ENCODE results near the gene SMIM27. TPM values are rescaled to one million over a fixed set of nuclear protein-coding genes. Genes with fewer than 3 reads are reported as not detected.

Gene SMIM27
- total RNA-seq, 1 experiment from 2014 or later = 13.6 TPM

DNA sequence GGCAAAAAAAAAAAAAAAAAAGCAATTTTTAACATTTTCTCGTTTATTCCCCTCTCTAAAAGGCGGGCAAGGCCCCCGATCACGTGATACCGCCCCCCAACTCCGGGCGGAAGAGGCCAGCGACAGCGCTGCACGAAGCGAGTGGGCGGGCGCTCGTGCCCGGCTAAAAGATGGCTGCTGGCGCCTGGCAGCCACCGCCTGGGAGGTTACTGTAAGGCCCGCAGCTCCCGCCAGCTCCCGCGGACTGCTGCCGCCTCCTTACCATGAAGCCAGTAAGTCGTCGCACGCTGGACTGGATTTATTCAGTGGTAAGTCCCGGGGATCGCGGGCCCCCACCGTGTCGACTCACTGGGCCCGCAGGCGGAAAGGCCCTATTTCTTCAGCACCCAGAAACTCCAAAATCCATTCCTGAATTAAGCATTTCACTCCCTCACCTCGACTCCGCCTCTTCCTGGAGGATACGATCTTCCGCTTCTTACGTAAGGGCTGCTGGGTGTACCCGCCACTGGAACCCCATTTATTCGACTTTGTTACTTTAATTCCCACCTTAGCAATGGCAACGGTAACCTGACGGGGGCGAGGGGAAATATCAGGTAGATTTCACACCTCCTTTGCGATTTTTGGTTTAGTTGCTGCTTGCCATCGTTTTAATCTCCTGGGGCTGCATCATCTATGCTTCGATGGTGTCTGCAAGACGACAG lies at the start of gene SMIM27, which contains the start of gene TOPORS (continued):
- peak; percentile 51; the same call in 1 of the 2 replicates for TF ChIP-seq SMAD3 (CRISPR knock-in tag; IDR thresholded peaks at IDR 0.05; ENCODE audit: borderline replicate concordance)
- peak; percentile 83 for TF ChIP-seq ETV6 (CRISPR knock-in tag; IDR thresholded peaks at IDR 0.05)
- TF ChIP-seq SMAD4 (CRISPR knock-in tag; IDR thresholded peaks at IDR 0.05) = 0 out of 2 replicates have a peak, but pooled peaks have one; percentile 40
- TF ChIP-seq ZNF317 (CRISPR knock-in tag; IDR thresholded peaks at IDR 0.05; ENCODE audit: borderline replicate concordance, low read depth) = no peak
- peak; percentile 61; the same call in 1 of the 2 replicates for TF ChIP-seq FOXP1 (CRISPR knock-in tag; IDR thresholded peaks at IDR 0.05; ENCODE audit: borderline replicate concordance)
- TF ChIP-seq FOXJ3 (CRISPR knock-in tag; IDR thresholded peaks at IDR 0.05; ENCODE audit: borderline replicate concordance) = no peak
- no peak for TF ChIP-seq MXD4 (CRISPR knock-in tag; IDR thresholded peaks at IDR 0.05; ENCODE audit: borderline replicate concordance)
- TF ChIP-seq MLX (CRISPR knock-in tag; IDR thresholded peaks at IDR 0.05) = no peak
- TF ChIP-seq, protein P1, sequence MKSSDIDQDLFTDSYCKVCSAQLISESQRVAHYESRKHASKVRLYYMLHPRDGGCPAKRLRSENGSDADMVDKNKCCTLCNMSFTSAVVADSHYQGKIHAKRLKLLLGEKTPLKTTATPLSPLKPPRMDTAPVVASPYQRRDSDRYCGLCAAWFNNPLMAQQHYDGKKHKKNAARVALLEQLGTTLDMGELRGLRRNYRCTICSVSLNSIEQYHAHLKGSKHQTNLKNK (CRISPR knock-in tag; IDR thresholded peaks at IDR 0.05) = no peak
- TF ChIP-seq, protein P2, sequence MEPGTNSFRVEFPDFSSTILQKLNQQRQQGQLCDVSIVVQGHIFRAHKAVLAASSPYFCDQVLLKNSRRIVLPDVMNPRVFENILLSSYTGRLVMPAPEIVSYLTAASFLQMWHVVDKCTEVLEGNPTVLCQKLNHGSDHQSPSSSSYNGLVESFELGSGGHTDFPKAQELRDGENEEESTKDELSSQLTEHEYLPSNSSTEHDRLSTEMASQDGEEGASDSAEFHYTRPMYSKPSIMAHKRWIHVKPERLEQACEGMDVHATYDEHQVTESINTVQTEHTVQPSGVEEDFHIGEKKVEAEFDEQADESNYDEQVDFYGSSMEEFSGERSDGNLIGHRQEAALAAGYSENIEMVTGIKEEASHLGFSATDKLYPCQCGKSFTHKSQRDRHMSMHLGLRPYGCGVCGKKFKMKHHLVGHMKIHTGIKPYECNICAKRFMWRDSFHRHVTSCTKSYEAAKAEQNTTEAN (CRISPR knock-in tag; IDR thresholded peaks at IDR 0.05) = 0 out of 2 replicates have a peak, but pooled peaks have one; percentile 54
- TF ChIP-seq NR1H2 (CRISPR knock-in tag; IDR thresholded peaks at IDR 0.05) = no peak
- TF ChIP-seq PRDM15 (CRISPR knock-in tag; IDR thresholded peaks at IDR 0.05) = peak; percentile 32; the same call in 1 of the 2 replicates
- TF ChIP-seq FOXK1 (CRISPR knock-in tag; IDR thresholded peaks at IDR 0.05) = peak; percentile 60; the same call in 1 of the 2 replicates
- TF ChIP-seq, protein P3, sequence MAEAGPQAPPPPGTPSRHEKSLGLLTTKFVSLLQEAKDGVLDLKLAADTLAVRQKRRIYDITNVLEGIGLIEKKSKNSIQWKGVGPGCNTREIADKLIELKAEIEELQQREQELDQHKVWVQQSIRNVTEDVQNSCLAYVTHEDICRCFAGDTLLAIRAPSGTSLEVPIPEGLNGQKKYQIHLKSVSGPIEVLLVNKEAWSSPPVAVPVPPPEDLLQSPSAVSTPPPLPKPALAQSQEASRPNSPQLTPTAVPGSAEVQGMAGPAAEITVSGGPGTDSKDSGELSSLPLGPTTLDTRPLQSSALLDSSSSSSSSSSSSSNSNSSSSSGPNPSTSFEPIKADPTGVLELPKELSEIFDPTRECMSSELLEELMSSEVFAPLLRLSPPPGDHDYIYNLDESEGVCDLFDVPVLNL (CRISPR knock-in tag; IDR thresholded peaks at IDR 0.05; ENCODE audit: borderline replicate concordance, low read depth) = no peak
- TF ChIP-seq ZNF425 (CRISPR knock-in tag; conservative IDR thresholded peaks at IDR 0.05) = 0 out of 2 replicates have a peak, but pooled peaks have one; percentile 58
- TF ChIP-seq ZNF232 (CRISPR knock-in tag; IDR thresholded peaks at IDR 0.05) = no peak
- TF ChIP-seq USF2 (CRISPR knock-in tag; IDR thresholded peaks at IDR 0.05) = peak; percentile 94
- TF ChIP-seq ZNF219 (CRISPR knock-in tag; IDR thresholded peaks at IDR 0.05; ENCODE audit: borderline replicate concordance) = no peak
- TF ChIP-seq ZBTB21 (CRISPR knock-in tag; IDR thresholded peaks at IDR 0.05; ENCODE audit: borderline replicate concordance) = no peak
- TF ChIP-seq JUN (CRISPR knock-in tag; IDR thresholded peaks at IDR 0.05) = 0 out of 2 replicates have a peak, but pooled peaks have one; percentile 36
- 0 out of 2 replicates have a peak, but pooled peaks have one; percentile 62 for TF ChIP-seq TP53 (CRISPR knock-in tag; IDR thresholded peaks at IDR 0.05)
- TF ChIP-seq CBFB (CRISPR knock-in tag; IDR thresholded peaks at IDR 0.05; ENCODE audit: low read depth) = no peak
- TF ChIP-seq JAZF1 (CRISPR knock-in tag; IDR thresholded peaks at IDR 0.05) = no peak
- TF ChIP-seq CREB1 (CRISPR knock-in tag; IDR thresholded peaks at IDR 0.05) = 0 out of 2 replicates have a peak, but pooled peaks have one; percentile 61
- TF ChIP-seq NFE2L1 (CRISPR knock-in tag; IDR thresholded peaks at IDR 0.05) = no peak
- no peak for TF ChIP-seq ZNF121 (CRISPR knock-in tag; IDR thresholded peaks at IDR 0.05)
- no peak for TF ChIP-seq ZNF423 (CRISPR knock-in tag; IDR thresholded peaks at IDR 0.05)
- 0 out of 2 replicates have a peak, but pooled peaks have one; percentile 15 for TF ChIP-seq NFYB (CRISPR knock-in tag; conservative IDR thresholded peaks at IDR 0.05; ENCODE audit: low read depth)

Data from WTC11 (cell line).